Mesodermal cell (in vitro differentiated cells): ENCODE results near the gene PRPF19.
A peak's percentile ranks its signal among the peaks of the same experiment; 100 is the strongest.

Experiments used
- H3K27ac ChIP-seq: 2 replicates; pipeline ENCODE4 v1.7.0; 2013; ENCODE audit warnings: mild to moderate bottlenecking, low read depth, low read length, moderate library complexity; ENCODE audit not compliant: severe bottlenecking
- H3K36me3 ChIP-seq: 2 replicates; pipeline ENCODE4 v1.7.1; 2013; ENCODE audit warnings: mild to moderate bottlenecking, low read length, moderate library complexity; ENCODE audit not compliant: control insufficient read depth, insufficient read depth
- H3K4me1 ChIP-seq: one replicate; pipeline ENCODE4 v1.7.1; 2013; ENCODE audit warnings: mild to moderate bottlenecking, low read length; ENCODE audit not compliant: insufficient read depth, control insufficient read depth, poor library complexity, severe bottlenecking
- H3K4me3 ChIP-seq: 2 replicates; pipeline ENCODE4 v1.7.0; 2013; ENCODE audit warnings: low read length, control low read depth, mild to moderate bottlenecking; ENCODE audit not compliant: insufficient read depth, poor library complexity, severe bottlenecking; ENCODE audit errors: extremely low read depth
- H3K9me3 ChIP-seq: 2 replicates; pipeline ENCODE4 v1.7.1; 2013; ENCODE audit warnings: mild to moderate bottlenecking, low read length, moderate library complexity; ENCODE audit not compliant: control insufficient read depth
- WGBS, 2 experiments: methylation state at CpG; one replicate each; pipeline ENCODE4 v1.1.5; 2013; ENCODE audit warnings: missing lambda C conversion rate in 2 of 2; ENCODE audit not compliant: insufficient coverage in 2 of 2; 5-methylcytosine and 5-hydroxymethylcytosine counted together

PRPF19 gene

DNA sequence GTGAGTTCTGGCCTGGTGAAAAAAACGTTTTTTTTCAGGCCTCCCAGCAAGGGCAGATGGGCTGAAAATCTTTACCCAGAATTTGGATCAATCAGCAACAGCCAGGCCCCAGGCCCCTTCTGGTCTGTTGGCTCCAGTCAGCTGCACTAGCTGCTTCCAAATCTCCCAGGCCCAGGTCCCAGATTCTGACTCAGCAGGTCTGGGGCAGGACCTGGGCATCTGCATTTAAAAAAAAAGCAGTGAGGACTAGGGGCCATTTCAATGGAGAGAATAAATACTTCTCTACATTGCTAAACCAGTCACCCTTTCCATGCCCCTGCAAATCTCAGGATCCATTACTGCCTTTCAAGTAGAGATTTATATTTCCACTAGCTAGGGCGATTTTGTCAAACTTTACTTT is 41.3 kb upstream of the PRPF19 start:
- peaks cover 5% of the 10 kb centered on the region for H3K4me1 ChIP-seq
- no peaks in the 10 kb centered on the region for H3K36me3 ChIP-seq
- no peak overlapping the region for H3K4me3 ChIP-seq
- H3K9me3 ChIP-seq = no peaks in the 10 kb centered on the region
- 0% methylated on average over 1 of the region's 2 CpGs for WGBS, 2 experiments
- peak overlapping the region; percentile 10 for H3K27ac ChIP-seq

DNA sequence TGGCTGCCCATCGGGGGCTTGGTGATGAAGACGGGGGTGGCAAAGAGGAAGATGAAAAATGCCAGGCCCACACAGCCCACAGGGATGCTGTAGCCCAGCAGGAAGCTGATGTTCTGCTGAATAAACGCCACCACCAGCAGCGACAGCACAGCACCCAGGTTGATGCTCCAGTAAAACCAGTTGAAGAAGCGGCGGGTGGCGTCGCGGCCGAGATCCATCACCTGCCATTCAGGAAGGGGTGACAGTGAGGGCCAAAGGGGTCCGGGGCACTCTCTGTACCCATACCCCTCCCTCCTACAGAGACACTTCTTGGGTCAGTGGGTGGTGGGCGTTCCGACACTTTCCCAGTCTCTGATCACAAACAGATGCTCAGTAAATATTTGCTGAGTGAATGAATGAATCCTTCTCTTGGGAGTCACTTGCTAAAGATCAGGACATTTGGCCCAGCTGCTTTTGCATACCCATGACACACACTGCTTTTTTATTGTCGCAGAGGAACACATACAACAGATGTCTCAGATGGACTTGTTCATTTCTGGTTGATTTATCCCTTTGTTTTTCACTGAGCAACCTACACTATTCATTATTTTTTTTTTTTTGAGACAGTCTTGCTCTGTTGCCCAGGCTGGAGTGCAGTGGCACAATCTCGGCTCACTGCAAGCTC is 40.3 kb upstream of the PRPF19 start:
- H3K4me3 ChIP-seq = no peak overlapping the region
- no peaks in the 10 kb centered on the region for H3K36me3 ChIP-seq
- WGBS, 2 experiments = 86 to 92% methylated on average over 7 to 12 of the region's 15 CpGs
- no peak overlapping the region for H3K27ac ChIP-seq
- H3K4me1 ChIP-seq = no peaks in the 10 kb centered on the region
- no peaks in the 10 kb centered on the region for H3K9me3 ChIP-seq

DNA sequence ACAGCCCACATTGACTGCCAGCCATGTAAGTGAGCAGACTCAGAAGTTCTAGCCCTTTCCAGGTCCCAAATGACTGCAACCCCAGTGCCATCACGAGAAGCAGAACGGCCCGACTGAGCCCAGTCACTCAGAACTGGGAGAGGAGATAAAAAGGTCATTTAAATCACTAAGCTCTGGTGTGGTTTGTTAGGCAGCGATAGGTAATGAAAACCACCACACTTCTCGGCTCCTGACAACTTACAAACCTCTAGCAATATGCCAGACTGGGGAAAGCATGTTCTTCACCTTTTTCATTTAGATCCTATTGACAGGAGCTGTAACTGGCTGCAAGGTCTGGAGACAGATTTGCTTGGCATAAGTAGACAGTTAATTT is 38.9 kb upstream of the PRPF19 start:
- no peaks in the 10 kb centered on the region for H3K4me1 ChIP-seq
- H3K4me3 ChIP-seq = no peak overlapping the region
- no peaks in the 10 kb centered on the region for H3K9me3 ChIP-seq
- WGBS, 2 experiments = 100% methylated on average over 3 of the region's 5 CpGs; no CpG with 5 or more reads in 1 of the 2 experiments
- no peak overlapping the region for H3K27ac ChIP-seq
- H3K36me3 ChIP-seq = no peaks in the 10 kb centered on the region

DNA sequence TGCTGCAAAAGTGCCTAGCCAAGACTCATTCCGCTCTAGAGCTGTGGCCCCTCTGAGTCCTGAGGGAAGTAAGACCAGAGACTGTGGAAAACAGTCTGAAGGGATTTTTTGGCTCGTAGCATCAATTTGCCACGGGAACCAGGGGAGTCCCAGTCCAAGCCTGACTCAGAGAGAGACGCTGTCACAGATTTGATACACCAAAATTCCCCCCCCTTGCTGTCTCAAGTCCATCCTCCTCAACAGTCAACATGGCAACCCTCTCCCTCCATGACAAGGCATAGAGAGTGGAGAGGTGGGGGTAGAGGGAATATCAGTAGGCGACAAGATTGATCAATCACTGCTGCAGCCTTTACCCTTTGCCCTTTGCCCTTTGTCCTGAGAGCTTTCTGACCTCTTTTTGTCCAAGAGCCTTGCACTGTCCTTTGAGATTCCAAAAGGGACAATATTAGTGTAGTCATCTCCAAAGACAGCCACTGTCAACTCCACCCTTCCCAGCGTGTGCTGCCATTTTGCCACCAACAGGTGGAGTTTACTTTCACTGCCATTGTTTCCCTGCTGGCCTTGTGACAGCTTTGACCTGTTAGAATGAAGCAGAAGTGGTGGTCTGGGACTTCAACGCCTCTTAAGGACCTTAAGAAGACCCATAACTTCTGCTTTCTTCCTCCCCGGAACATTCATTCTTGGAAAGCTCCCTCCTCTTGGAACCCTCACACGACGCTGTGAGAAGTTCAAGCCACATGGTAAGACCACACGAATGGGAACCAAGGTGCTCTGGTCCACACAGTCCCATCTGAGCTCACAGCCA is 38.3 kb upstream of the PRPF19 start:
- no peak overlapping the region for H3K4me3 ChIP-seq
- no peaks in the 10 kb centered on the region for H3K36me3 ChIP-seq
- no peaks in the 10 kb centered on the region for H3K9me3 ChIP-seq
- WGBS, 2 experiments = 74 to 91% methylated on average over 4 to 10 of the region's 11 CpGs
- H3K4me1 ChIP-seq = no peaks in the 10 kb centered on the region
- H3K27ac ChIP-seq = no peak overlapping the region

DNA sequence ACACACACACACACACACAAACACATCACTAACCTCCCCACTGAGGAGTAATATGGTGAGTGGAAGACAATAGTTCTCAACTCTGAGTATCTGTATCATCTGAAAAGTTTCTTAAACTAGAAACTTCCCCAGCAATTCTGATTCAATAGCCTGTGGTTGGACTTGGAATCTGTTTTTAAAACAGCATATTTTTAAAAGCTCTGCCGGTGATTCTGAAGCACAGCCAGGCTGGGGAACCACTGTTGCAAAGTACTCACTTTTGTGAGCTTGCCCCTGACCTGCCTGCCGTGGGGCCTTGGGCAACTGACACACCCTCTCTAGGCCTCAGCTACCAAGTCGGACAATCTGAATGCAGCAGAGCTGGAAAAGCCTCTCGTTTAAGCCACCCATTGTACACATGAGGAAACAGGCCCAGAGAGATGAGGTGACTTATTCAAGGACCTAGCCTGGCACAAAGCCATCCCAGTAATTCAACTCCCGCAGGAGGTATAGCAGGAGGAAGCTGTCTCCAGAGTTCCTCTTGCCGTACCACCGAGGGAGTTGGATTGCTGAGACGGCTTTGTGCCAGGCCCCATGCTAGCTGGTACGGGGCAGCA is 36.7 kb upstream of the PRPF19 start:
- Histone ChIP-seq H3K4me1 (no peaks in the 10 kb centered on the region), H3K36me3 (no peaks in the 10 kb centered on the region), H3K4me3 (no peak overlapping the region), H3K9me3 (no peaks in the 10 kb centered on the region), H3K27ac (no peak overlapping the region)
- WGBS, 2 experiments = 92% methylated on average over 5 to 7 of the region's 9 CpGs

DNA sequence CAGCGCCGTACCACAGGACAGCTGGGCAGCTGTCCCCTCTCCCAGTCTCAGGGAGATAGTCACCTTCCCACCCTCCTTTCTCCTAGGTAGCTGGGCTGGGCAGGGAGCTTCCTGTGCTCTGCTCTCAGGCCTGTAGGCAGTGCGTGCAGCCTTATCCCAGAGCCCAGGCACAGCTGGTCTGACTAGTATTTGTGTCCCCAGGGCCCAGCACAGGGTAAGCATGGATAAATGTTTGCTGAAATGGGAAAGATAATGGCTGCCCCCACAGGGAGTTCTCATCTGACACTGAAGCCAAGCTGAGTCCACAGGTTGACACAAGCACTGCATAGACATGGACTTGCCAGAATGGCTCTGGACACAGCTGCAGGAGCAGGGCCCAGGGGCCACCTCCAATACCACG is 35.8 kb upstream of the PRPF19 start:
- Histone ChIP-seq H3K9me3 (no peaks in the 10 kb centered on the region), H3K4me3 (no peak overlapping the region), H3K4me1 (no peaks in the 10 kb centered on the region), H3K27ac (no peak overlapping the region), H3K36me3 (no peaks in the 10 kb centered on the region)
- 81 to 88% methylated on average over 3 to 4 of the region's 4 CpGs for WGBS, 2 experiments

DNA sequence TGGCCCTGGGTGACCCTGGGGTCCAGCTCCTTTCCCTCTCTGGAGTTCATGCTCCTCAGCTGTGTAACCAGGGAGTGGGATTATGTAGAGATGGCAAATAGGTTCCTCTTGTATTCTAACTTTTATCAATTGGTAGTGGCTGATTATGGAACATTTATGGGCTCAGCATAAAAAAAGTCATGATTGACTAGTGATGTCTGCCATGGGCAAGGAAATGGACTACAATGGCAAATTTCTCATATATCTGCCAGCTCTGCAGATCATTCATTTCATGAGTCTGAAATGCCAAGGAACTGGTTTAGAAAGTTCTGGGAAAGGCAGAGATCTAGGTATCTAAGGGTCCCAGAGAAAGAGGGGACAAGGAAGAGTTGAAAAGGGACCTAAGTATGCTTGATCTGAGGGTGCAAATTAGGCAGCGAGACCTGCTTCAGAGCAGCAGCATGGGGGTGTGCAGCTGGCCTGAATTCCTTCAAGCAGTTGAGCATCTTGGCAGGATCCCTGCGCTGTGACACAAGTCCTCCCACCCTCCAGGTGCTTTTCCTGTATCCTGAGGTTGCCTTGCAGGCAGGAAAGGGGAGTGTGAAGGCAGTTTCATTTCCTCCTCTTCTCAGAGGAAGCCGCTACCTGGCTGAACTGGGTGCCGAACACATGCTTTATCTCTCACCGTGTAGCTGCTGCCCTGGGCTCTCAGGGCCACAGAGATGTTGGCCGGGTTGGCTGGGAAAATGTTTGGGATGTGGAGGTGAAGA is 35.2 kb upstream of the PRPF19 start:
- Histone ChIP-seq H3K36me3 (peaks cover 4% of the 10 kb centered on the region), H3K4me3 (no peak overlapping the region), H3K4me1 (no peaks in the 10 kb centered on the region), H3K27ac (no peak overlapping the region), H3K9me3 (no peaks in the 10 kb centered on the region)
- 93 to 98% methylated on average over 2 to 5 of the region's 6 CpGs for WGBS, 2 experiments

DNA sequence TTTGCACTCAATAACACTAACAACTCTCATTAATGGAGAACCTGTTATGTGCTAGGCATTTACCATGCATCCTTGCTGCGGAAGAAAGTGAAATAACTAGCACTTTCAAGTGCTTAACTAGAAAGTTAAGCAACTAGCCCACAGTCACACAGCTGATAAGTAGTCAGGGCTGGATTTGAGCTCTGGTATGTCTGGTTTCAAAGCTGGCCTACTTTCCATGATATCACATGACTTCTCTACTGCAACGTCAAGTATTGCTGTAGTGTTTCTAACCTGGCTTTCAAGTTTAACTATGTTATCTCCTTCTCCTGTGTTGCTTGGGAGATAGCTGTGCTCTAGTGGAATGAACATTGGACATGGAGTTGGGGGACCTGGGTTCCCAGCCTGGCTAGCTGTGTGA is 33.5 kb upstream of the PRPF19 start:
- H3K4me3 ChIP-seq = no peak overlapping the region
- WGBS, 2 experiments = 100% methylated on average over 1 of the region's 2 CpGs
- no peak overlapping the region for H3K27ac ChIP-seq
- H3K9me3 ChIP-seq = no peaks in the 10 kb centered on the region
- H3K4me1 ChIP-seq = no peaks in the 10 kb centered on the region
- peaks cover 11% of the 10 kb centered on the region for H3K36me3 ChIP-seq

DNA sequence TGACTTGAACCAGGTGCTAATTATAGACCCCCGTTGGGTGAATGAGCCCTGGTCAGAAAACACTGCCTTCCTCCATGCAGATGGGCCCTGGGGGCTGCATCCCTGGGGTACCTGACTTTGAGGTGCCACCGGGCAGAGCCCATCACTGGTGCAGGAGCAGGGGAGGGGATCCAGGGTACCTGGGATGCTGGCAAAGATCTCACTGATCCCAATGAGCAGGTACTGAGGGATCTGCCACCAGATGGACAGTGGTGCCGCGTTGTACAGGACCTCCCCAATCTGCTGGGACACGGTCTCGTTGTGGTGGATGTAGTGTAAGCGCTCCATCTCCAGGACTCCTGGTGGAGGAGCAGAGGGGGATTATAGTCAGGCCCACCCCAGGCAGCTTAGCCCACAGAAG is 32.9 kb upstream of the PRPF19 start:
- Histone ChIP-seq H3K27ac (no peak overlapping the region), H3K4me3 (no peak overlapping the region), H3K36me3 (peaks cover 16% of the 10 kb centered on the region), H3K4me1 (no peaks in the 10 kb centered on the region), H3K9me3 (no peaks in the 10 kb centered on the region)
- 96 to 98% methylated on average over 7 of the region's 7 CpGs for WGBS, 2 experiments

DNA sequence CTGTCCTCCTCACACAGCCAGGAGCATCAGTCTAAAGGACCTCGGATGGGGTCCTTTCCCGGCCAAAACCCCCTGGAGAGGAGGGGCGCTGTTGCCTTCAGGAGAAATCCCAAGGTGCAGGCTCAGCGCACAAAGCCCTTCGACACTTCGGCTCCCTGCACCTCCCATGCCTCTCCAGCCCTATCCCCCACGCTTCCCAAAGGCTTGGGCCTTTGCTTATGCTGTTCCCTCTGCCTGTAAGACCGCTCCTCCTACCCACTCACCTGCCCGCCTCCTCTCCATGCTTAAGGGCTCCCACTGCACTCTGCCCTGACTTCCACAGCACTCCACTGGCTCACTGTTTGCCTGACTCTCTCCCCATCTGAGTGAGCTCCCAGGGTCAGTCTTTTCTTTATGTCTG is 32.1 kb upstream of the PRPF19 start:
- peaks cover 23% of the 10 kb centered on the region for H3K36me3 ChIP-seq
- WGBS, 2 experiments = 75 to 86% methylated on average over 9 of the region's 9 CpGs
- no peaks in the 10 kb centered on the region for H3K9me3 ChIP-seq
- H3K27ac ChIP-seq = no peak overlapping the region
- H3K4me3 ChIP-seq = no peak overlapping the region
- no peaks in the 10 kb centered on the region for H3K4me1 ChIP-seq
